HG03139 (cell line): ENCODE measurements around the gene PPP1R13B.

Experiments used
- ATAC-seq: cut with Tn5 transposase; IDR thresholded peaks from one replicate; pipeline ENCODE4 v1.9.1; 2021; ENCODE audit not compliant: unreplicated experiment

Gene PPP1R13B

GRCh38 chr14:103702497-103703432 is 144.6 kb downstream of the PPP1R13B start:
- ATAC-seq = no peak

- ATAC-seq = no peak
Observed at GRCh38 chr14:103702095-103702494, 145.3 kb downstream of the PPP1R13B start.

- ATAC-seq = no peak
Observed at GRCh38 chr14:103700753-103701490, 146.5 kb downstream of the PPP1R13B start.

- ATAC-seq = no peak
Observed at GRCh38 chr14:103699901-103700752, 147.2 kb downstream of the PPP1R13B start.

GRCh38 chr14:103699261-103699661 is 148.1 kb downstream of the PPP1R13B start:
- ATAC-seq = no peak

- ATAC-seq = no peak
Observed at GRCh38 chr14:103698380-103699260, 148.8 kb downstream of the PPP1R13B start.

- no peak for ATAC-seq
Observed at GRCh38 chr14:103697603-103698379, 149.6 kb downstream of the PPP1R13B start.

- ATAC-seq = no peak
Observed at GRCh38 chr14:103697206-103697602, 150.2 kb downstream of the PPP1R13B start.

GRCh38 chr14:103696466-103697071 is 150.8 kb downstream of the PPP1R13B start:
- ATAC-seq = no peak

- ATAC-seq = no peak
Observed at GRCh38 chr14:103696070-103696402, 151.3 kb downstream of the PPP1R13B start.

GRCh38 chr14:103695296-103696069 is 151.9 kb downstream of the PPP1R13B start:
- ATAC-seq = no peak

- no peak for ATAC-seq
Observed at GRCh38 chr14:103694572-103695026, 152.8 kb downstream of the PPP1R13B start.

- no peak for ATAC-seq
Observed at GRCh38 chr14:103693515-103693914, 153.9 kb downstream of the PPP1R13B start.

- ATAC-seq = no peak
Observed at GRCh38 chr14:103692871-103693270, 154.5 kb downstream of the PPP1R13B start.

GRCh38 chr14:103692159-103692558 is 155.2 kb downstream of the PPP1R13B start:
- peak; percentile 13 for ATAC-seq

- ATAC-seq = peak; percentile 53
Observed at GRCh38 chr14:103691655-103692054, 155.7 kb downstream of the PPP1R13B start.

GRCh38 chr14:103690332-103690731 is 157.0 kb downstream of the PPP1R13B start:
- no peak for ATAC-seq
